DOHH2 (cell line): ENCODE measurements around the gene SF3B3.

Source experiments
- EZH2phosphoT487 ChIP-seq: fragments of 200-600 bp; sonication (generic); IDR thresholded peaks from 2 replicates; pipeline ENCODE4 v1.6.1; 2017; ENCODE audit warnings: borderline replicate concordance, mild to moderate bottlenecking, antibody characterized with exemption, low read length, moderate library complexity, mixed read lengths
- TF ChIP-seq, protein P1 (sequence below): fragments of 200-600 bp; sonication (generic); IDR thresholded peaks from one replicate; pipeline ENCODE4 v1.5.1; 2014; ENCODE audit warnings: antibody characterized with exemption, mild to moderate bottlenecking, low read depth, low read length; ENCODE audit not compliant: poor library complexity, severe bottlenecking

GRCh38 chr16:70561623-70562022 is 38.0 kb downstream of the SF3B3 start:
- TF ChIP-seq, protein P1, sequence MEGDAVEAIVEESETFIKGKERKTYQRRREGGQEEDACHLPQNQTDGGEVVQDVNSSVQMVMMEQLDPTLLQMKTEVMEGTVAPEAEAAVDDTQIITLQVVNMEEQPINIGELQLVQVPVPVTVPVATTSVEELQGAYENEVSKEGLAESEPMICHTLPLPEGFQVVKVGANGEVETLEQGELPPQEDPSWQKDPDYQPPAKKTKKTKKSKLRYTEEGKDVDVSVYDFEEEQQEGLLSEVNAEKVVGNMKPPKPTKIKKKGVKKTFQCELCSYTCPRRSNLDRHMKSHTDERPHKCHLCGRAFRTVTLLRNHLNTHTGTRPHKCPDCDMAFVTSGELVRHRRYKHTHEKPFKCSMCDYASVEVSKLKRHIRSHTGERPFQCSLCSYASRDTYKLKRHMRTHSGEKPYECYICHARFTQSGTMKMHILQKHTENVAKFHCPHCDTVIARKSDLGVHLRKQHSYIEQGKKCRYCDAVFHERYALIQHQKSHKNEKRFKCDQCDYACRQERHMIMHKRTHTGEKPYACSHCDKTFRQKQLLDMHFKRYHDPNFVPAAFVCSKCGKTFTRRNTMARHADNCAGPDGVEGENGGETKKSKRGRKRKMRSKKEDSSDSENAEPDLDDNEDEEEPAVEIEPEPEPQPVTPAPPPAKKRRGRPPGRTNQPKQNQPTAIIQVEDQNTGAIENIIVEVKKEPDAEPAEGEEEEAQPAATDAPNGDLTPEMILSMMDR: no peak
- TF ChIP-seq EZH2phosphoT487: no peak
